K562 (cell line): ENCODE measurements around the gene CACYBP. TPM values are rescaled to one million over a fixed set of nuclear protein-coding genes. Genes with fewer than 3 reads are reported as not detected.
A peak's percentile ranks its signal among the peaks of the same experiment; 100 is the strongest.

ENCODE experiments used
- ARID4B ChIP-seq: sonication (generic); formaldehyde crosslinking; IDR thresholded peaks from 2 replicates; pipeline ENCODE4 v1.8.0; 2022; ENCODE audit warnings: mild to moderate bottlenecking, missing genetic modification reagents
- CEBPB ChIP-seq: fragments of 450-650 bp; IDR thresholded peaks from 2 replicates; pipeline ENCODE4 v1.6.1; 2016; ENCODE audit warnings: missing genetic modification characterization, missing compliant biosample characterization
- CREB5 ChIP-seq: fragments of 250-450 bp; sonication (Bioruptor Pico); IDR thresholded peaks from 2 replicates; pipeline ENCODE4 v1.5.0; 2020; ENCODE audit warnings: mild to moderate bottlenecking
- IFI16 ChIP-seq: fragments of 250-450 bp; sonication (Bioruptor Pico); IDR thresholded peaks from 2 replicates; pipeline ENCODE4 v2.1.2; 2022; ENCODE audit warnings: mild to moderate bottlenecking, inconsistent platforms
- SMAD1 ChIP-seq: fragments of 150-350 bp; IDR thresholded peaks from 2 replicates; pipeline ENCODE4 v1.6.1; 2014; ENCODE audit warnings: low read length, low read depth; ENCODE audit not compliant: partially characterized antibody
- SNRNP70 ChIP-seq: fragments of 200-400 bp; formaldehyde crosslinking; optimal IDR thresholded peaks from 2 replicates; pipeline ENCODE3; 2017; ENCODE audit warnings: low read depth, low read length
- XRCC4 ChIP-seq: IDR thresholded peaks from one replicate; pipeline ENCODE4 v1.6.1; 2011; ENCODE audit not compliant: insufficient read depth, insufficient read length; ENCODE audit errors: extremely low read depth
- ZBTB43 ChIP-seq: sonication (generic); formaldehyde crosslinking; IDR thresholded peaks from 2 replicates; pipeline ENCODE4 v1.8.0; 2023; ENCODE audit warnings: mild to moderate bottlenecking, missing genetic modification reagents
- ZNF316 ChIP-seq: fragments of 450-650 bp; IDR thresholded peaks from 2 replicates; pipeline ENCODE4 v1.6.1; 2016
- polyA plus RNA-seq, 8 experiments: library from polyadenylated mRNA; depleted of rRNA in 4 of 8; stranded (reverse) in 5 of 8; unstranded in 3 of 8; fragments of >200 nt; fragmentation: Nextera tagmentation in 2 of 8; fragmentation: Illumina TruSeq in 1 of 8; extraction: Ambion mirVana in 2 of 8; extraction: Trizol in 1 of 8; gene quantifications; 2 replicates each; pipeline versions ENCODE4 v1.2.1 to v1.2.3, GENCODE V29; 2011 to 2014; ENCODE audit warnings: inconsistent platforms in 1 of 8, missing spikeins in 1 of 8
- total RNA-seq, 7 experiments: library from RNA; depleted of rRNA in 6 of 7; stranded (reverse); fragments of >200 nt in 6 of 7; fragmentation: Illumina TruSeq in 2 of 7; extraction: Trizol in 2 of 7; gene quantifications; 2 replicates each; pipeline versions ENCODE4 v1.2.1 to v1.2.3, GENCODE V29; 2011 to 2021; ENCODE audit warnings: low replicate concordance in 1 of 7

CACYBP gene
- total and polyA plus RNA-seq, 9 of the 15 experiments (the other 6 are each of a cell fraction or from before 2014, with no cell fraction given): 147 to 1,576 (median 488) TPM

GRCh38 chr1:174960362-174960761, 39.4 kb upstream of the CACYBP start (continued):
- TF ChIP-seq CREB5 (CRISPR knock-in tag): no peak
- no peak for TF ChIP-seq ARID4B (CRISPR knock-in tag)
- no peak for TF ChIP-seq SNRNP70
- no peak for TF ChIP-seq ZBTB43
- no peak for TF ChIP-seq IFI16
- no peak for TF ChIP-seq SMAD1
- peak; percentile 91 for TF ChIP-seq CEBPB (tag)
- TF ChIP-seq XRCC4: no peak
- TF ChIP-seq ZNF316: peak; percentile 59
